Tibial nerve (tissue), 4 donors: ENCODE measurements around the gene MCRS1.

Source experiments
- EP300 ChIP-seq, 2 donors: sonication (generic); formaldehyde crosslinking; IDR thresholded peaks; one replicate each; pipeline ENCODE4 v1.6.1; 2017; ENCODE audit warnings: antibody characterized with exemption in 2 of 2, mild to moderate bottlenecking in 1 of 2
- TF ChIP-seq, protein P1 (sequence below), 5 experiments: fragments of 200-600 bp in 3 of 5; fragments of 450-650 bp in 2 of 5; sonication (generic) in 3 of 5; IDR thresholded peaks; one replicate each; pipeline ENCODE4 v1.5.1; 2016 to 2019; ENCODE audit warnings: antibody characterized with exemption in 5 of 5, mild to moderate bottlenecking in 3 of 5, moderate library complexity in 2 of 5

DNA sequence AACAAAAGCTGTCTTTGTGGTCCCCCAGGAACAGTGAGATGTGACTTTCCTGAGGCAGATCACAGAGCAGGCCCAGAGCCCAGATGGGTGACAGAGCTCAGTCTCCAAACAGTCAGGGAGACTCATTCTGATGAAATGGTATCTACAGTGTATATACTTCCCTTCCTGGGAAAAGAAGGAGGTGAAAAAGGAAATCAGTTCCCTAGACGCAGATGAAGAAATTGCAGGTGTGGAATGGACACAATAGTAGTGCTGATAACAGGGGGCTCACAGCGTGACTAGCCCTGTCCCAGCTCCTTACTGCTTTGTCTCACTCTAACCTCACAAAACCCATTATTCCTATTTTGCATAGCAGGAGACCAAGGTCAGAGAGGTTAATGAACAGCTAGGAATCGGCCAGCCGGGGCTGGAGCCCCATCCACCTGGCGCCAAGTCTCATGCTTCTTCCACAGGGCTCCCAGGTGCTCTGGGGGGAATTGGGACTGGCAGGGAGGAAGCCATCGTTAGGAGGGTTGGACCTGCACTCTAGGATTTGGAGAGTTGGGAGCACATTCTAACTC is 17.2 kb downstream of the MCRS1 start:
- TF ChIP-seq EP300 (IDR thresholded peaks at IDR 0.05): no peak
- TF ChIP-seq, protein P1, sequence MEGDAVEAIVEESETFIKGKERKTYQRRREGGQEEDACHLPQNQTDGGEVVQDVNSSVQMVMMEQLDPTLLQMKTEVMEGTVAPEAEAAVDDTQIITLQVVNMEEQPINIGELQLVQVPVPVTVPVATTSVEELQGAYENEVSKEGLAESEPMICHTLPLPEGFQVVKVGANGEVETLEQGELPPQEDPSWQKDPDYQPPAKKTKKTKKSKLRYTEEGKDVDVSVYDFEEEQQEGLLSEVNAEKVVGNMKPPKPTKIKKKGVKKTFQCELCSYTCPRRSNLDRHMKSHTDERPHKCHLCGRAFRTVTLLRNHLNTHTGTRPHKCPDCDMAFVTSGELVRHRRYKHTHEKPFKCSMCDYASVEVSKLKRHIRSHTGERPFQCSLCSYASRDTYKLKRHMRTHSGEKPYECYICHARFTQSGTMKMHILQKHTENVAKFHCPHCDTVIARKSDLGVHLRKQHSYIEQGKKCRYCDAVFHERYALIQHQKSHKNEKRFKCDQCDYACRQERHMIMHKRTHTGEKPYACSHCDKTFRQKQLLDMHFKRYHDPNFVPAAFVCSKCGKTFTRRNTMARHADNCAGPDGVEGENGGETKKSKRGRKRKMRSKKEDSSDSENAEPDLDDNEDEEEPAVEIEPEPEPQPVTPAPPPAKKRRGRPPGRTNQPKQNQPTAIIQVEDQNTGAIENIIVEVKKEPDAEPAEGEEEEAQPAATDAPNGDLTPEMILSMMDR (IDR thresholded peaks at IDR 0.05): no peak
